Stimulated activated CD8-positive, alpha-beta memory T cell treated with anti-CD3 and anti-CD28 coated beads, Interleukin-7, amount 100 ng/mL, for 24 hours (primary cell): ENCODE data around the gene KPTN.

ENCODE experiments used
- DNase-seq: peaks from one replicate; pipeline ENCODE4 v3.0.0-alpha.2; 2020; ENCODE audit warnings: low read depth

The KPTN gene

GRCh38 chr19:47508721-47509120 is 24.7 kb upstream of the KPTN start:
- DNase-seq, result no peak

GRCh38 chr19:47507924-47508553 is 24.0 kb upstream of the KPTN start:
- no peak for DNase-seq

DNA sequence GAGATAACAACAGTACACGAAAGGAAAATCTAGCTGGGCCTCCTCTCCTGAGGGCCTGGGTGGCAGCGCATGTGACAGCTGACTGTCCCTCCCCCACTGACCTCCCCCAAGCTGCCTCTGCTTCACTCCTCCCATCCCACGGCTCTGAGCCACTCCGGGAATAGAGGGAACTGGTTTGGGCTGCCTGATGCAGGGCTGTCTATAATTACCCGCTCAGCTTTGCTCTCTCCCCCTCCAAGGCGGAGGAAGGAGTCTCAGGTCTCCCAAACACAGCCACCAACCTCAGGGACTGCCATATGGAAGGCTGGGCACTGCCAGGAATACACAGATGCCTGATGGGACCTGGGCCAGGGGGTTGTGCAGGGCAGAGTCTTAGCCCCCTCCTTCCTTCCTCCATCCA is 23.0 kb upstream of the KPTN start:
- no peak for DNase-seq

GRCh38 chr19:47506459-47506858 is 22.4 kb upstream of the KPTN start:
- DNase-seq, result no peak

GRCh38 chr19:47505506-47505905 is 21.5 kb upstream of the KPTN start:
- no peak for DNase-seq

GRCh38 chr19:47503826-47504150 is 19.8 kb upstream of the KPTN start:
- no peak for DNase-seq

DNA sequence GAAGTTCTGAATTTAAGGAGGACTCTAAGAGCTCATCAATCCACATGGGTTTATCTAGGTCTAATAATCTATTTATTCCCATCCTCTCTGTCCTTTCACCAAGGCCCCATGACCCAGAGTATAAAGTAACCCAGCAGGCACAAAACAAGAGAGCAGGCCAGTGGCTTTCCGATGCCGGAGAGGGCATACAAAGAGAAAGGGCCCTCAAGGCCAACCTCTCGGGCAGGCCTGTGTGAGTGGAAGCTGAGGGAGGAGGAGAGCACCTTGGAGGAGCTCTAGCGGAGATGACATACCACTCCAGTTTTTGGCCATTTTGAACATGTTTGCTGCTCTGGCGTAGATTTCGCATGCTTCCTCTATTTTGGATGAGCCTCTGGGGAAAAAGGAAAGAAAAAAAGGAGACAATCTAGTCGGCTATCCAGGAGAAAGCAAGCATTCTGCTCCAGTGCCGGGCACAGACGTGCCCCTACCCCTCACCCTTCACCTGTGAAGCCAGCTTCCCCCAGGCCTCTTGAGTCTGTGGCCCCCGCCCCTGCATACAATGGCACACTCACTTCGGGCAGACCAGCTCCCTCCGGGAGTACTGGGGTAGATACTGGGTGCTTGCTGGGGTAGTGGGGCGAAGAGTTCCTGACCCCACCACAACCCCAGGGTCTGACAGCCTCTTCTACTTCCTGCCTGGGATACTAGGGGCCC is 19.3 kb upstream of the KPTN start:
- no peak for DNase-seq

DNA sequence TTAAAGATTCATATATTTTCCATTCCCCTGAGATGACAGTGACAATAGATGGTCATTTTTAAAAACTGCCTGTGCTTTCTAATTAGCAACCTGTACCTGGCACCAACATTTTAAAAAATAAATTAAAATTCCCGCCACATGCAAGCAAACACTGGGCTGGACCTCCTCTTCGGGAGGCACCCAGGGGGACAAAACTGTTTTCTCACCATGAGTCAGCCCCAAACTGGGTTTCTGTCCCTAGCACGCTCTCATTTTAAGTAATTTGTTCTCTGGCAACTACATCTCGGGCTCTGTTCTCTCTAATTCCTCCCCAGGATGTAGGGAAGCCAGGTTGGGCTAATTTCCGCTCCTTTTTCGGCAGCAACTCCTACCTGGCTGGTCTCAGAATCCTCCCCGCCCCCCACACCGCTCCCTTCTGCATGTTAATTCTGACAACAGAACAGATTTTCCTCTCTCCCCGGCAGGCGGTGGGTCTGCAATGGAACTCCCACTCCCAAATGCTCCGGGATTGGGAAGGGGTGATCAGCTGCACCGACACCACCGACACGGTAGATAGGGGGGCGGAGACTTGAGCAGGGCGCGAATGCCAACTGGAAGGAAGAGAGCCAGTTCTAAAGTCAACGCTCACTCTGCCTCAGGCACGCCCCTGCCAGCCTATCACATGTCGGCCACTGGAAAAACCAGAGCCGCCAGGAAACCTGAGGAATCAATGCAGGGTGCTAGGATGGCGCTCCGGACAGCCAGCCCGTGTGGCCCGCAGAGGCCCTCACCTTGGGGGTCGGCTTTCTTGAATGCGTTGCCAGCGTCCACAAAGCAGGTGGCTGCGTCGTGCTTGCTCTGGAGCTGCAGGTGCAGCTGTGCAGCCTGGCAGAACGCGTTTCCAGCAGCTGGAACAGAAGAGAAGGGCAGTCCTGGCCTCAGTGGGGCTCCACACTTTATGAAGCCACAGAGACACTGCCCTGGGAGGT is 16.1 kb upstream of the KPTN start:
- DNase-seq, result no peak

GRCh38 chr19:47499371-47499770 is 15.4 kb upstream of the KPTN start:
- DNase-seq, result no peak

GRCh38 chr19:47498561-47498960 is 14.5 kb upstream of the KPTN start:
- DNase-seq, result no peak

DNA sequence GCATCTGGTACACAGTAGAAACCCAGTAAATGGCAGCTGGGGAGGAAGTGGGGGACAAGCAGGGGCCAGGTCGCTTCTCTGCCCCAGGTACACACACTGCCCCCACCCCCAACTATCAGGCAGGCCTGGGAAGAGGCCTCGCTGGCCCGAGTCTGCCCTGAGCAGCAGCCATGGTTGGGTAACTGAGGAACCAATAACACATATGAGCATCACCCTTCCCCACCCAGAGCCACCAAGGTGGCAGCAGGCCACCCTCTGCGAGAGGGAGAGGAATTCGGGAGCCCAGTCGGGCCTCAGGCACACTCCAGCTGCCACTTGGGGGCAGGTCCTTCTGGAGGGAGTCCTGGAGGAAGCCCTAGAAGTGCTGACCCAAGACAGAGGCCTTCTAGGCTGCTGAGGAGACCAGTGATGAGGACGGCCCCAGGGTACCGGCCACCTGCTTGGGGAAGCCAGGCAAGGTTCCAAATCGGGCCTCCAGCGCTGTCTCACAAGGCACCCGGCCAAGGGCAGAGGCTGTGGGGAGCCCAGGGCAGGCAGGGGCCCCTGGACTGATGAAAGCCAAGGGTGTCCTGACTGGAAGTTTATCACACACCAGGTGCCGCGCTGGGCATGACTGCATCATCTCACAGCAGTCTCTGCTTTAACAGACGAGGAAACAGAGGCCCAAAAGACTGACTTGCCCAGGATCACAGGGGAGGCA is 14.0 kb upstream of the KPTN start:
- no peak for DNase-seq

- no peak for DNase-seq
Measured at GRCh38 chr19:47497050-47497766, 13.2 kb upstream of the KPTN start.

DNA sequence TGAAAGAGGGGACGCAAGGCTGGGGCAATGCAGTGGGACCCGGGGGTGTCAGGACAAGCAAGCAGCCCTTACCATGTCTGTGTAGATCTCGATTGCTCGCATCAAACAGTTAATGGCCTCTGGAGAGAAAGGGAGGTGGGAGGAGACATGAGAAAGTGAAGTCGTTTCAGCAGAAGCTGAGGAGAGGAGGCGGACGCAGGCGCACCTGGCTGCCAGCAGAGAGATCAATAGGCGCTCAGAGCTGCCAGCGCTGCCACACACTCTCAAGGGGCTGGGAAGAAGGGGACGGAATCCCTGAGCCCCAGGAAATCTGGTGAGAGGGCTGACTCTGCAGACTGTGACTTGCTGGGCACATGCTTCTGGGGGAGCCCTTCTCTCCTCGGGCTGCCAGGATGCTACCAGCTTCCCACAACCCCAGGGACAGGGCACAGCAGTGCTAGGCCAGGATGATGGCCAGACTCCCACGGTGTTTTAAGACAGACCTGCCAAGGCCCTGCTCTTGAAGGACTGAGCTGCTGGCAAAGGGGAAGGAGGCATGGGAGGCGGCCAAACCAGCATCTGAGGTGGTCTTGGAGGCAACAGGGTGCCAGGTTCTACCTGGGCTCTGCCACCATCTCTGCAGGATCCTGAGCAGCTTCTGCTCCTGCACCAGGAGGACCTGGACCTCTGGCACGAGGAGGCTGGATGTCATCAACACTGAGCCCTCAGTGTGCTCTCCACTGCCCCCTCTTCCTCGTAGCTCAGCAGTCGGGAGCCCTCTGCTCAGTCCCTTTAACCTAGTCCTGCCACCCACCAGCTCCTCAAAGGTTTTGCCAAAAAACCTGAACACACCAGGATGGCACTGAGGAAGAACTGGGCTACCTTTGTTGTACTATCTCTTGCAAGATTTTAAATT is 11.7 kb upstream of the KPTN start:
- DNase-seq, result no peak

DNA sequence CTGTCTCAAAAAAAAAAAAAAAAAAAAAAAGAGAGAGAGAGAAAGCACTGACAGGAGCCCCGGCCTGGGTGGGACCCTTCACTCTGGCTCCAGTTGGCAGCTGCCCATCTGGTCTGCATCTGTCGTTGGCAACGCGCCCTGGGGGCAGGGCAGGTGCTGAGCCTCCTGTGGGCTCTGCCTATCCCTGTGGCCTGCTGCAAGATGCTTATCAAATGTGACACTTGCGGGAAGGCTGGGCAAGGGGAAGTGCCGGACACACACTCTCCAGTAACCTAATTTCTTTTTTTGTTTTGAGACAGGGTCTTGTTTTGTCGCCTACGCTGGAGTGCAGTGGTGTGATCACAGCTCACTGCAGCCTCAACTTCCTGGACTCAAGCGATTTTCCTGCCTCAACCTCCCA is 10.7 kb upstream of the KPTN start:
- DNase-seq, result no peak

- DNase-seq, result no peak
Measured at GRCh38 chr19:47494211-47494547, 10.2 kb upstream of the KPTN start.

GRCh38 chr19:47493378-47494210 is 9.6 kb upstream of the KPTN start:
- DNase-seq, result no peak

DNA sequence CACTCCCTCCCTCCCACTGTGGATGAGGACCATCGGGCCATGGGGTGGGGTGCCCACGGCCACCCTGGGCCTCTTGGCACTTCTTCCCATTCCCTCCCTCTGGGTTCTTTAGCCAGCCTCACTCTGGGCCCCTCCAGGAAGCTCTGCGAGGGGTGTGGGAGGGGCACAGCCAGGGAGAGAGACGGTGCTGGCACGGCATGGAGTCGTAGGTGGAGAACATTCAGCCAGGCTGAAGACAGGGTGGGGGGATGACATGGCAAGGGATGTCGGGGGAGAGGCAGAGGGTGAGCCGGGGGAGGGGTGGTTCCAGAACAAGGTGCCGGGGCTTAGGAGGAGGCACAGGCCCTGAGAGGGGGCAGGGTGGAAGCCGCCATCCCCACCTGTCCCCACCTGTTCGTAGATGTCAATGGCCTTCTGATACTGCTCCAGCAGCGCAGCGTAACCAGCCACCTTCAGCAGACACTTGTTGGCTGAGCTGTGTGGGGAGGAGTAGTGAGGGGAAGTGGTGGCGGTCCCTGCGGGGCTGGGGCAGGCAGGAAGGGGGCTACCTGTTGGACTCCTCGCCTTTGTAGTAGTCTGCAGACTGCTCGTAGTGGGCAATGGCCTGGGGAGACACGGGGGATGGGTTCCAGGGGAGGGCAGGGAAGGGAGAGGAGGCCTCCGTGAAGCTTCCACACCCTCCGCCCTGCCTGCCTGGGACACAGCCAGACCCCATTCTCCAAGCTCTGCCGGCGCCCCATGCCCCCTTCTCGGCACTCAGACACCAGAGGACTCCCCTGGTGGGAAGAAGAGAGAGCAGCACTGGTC is 8.8 kb upstream of the KPTN start:
- DNase-seq, result no peak

DNA sequence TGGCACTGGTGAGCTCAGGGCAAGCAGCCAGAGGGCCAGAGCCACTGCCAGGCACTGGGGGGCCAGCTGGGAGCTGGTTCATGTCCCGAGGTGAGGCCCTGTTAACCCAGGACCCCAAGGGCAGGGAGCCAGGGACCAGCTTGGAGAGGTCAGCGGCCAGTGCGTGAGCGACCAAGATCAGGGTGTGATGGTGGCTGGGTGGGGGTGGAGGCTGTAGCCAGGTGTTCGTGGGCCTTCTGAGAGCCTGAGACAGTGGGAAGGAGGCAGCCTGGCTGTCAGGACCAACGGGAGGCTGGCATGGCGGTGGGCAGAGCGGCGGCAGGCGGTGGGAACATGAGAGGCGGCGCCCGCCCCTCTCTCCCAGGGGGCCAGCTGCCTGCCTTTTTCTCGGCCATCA is 8.1 kb upstream of the KPTN start:
- DNase-seq, result no peak
